WERI-Rb-1 (cell line): Measurements from ENCODE around the gene MORN4.

Source experiments
- DNase-seq: peaks from one replicate; pipeline ENCODE4 v3.0.0-alpha.2; 2020
- H3K27ac ChIP-seq: fragments of 250-450 bp; sonication (Bioruptor Pico); 2 replicates; pipeline ENCODE4 v1.5.1; 2020; ENCODE audit warnings: mild to moderate bottlenecking, moderate library complexity
- H3K27me3 ChIP-seq: fragments of 250-450 bp; sonication (Bioruptor Pico); 2 replicates; pipeline ENCODE4 v1.5.1; 2021; ENCODE audit warnings: mild to moderate bottlenecking, low read depth, moderate library complexity; ENCODE audit not compliant: insufficient read depth, severe bottlenecking
- H3K36me3 ChIP-seq: fragments of 250-450 bp; sonication (Bioruptor Pico); 2 replicates; pipeline ENCODE4 v1.5.1; 2020; ENCODE audit warnings: mild to moderate bottlenecking, moderate library complexity
- H3K4me3 ChIP-seq: 2 replicates; pipeline ENCODE4 v1.5.1; 2011; ENCODE audit warnings: low read depth, mild to moderate bottlenecking, control low read depth, low read length
- H3K9me3 ChIP-seq: fragments of 250-450 bp; sonication (Bioruptor Pico); 2 replicates; pipeline ENCODE4 v1.5.1; 2021; ENCODE audit warnings: mild to moderate bottlenecking, moderate library complexity; ENCODE audit not compliant: severe bottlenecking
- TF ChIP-seq, protein P1 (sequence below): IDR thresholded peaks from 2 replicates; pipeline ENCODE4 v1.5.1; 2011; ENCODE audit warnings: low read depth, mild to moderate bottlenecking, control low read depth, inconsistent platforms, low read length

MORN4 gene

DNA sequence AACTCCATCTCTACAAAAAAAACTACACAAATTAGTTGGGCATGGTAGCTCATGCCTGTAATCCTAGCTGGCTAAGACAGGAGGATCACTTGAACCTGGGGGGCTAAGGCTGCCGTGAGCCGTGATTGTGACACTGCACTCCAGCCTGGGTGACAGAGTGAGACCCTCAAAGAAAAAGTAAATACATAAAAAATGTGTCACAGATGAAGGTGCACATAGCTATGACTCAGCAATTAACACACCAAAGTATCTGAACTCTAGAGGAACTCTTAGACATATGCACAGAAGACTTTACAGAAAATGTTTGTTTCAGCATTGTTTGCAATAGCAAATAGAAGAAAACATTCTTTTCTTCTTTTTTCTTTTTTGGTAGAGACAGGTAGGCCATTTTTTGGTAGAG lies 35.5 kb downstream of the MORN4 start:
- TF ChIP-seq, protein P1, sequence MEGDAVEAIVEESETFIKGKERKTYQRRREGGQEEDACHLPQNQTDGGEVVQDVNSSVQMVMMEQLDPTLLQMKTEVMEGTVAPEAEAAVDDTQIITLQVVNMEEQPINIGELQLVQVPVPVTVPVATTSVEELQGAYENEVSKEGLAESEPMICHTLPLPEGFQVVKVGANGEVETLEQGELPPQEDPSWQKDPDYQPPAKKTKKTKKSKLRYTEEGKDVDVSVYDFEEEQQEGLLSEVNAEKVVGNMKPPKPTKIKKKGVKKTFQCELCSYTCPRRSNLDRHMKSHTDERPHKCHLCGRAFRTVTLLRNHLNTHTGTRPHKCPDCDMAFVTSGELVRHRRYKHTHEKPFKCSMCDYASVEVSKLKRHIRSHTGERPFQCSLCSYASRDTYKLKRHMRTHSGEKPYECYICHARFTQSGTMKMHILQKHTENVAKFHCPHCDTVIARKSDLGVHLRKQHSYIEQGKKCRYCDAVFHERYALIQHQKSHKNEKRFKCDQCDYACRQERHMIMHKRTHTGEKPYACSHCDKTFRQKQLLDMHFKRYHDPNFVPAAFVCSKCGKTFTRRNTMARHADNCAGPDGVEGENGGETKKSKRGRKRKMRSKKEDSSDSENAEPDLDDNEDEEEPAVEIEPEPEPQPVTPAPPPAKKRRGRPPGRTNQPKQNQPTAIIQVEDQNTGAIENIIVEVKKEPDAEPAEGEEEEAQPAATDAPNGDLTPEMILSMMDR: no peak
- Histone ChIP-seq H3K4me3 (no peak overlapping the region), H3K27me3 (no peaks in the 10 kb centered on the region), H3K9me3 (no peaks in the 10 kb centered on the region), H3K36me3 (no peaks in the 10 kb centered on the region), H3K27ac (no peak overlapping the region)
- no peak for DNase-seq

GRCh38 chr10:97596101-97597082 lies 36.9 kb downstream of the MORN4 start:
- H3K36me3 ChIP-seq: no peaks in the 10 kb centered on the region
- H3K9me3 ChIP-seq: no peaks in the 10 kb centered on the region
- no peaks in the 10 kb centered on the region for H3K27me3 ChIP-seq
- no peak for DNase-seq
- H3K27ac ChIP-seq: no peak overlapping the region
- TF ChIP-seq, protein P1: no peak
- H3K4me3 ChIP-seq: no peak overlapping the region

- no peak overlapping the region for H3K4me3 ChIP-seq
- no peak overlapping the region for H3K27ac ChIP-seq
- H3K9me3 ChIP-seq: no peaks in the 10 kb centered on the region
- TF ChIP-seq, protein P1: no peak
- no peaks in the 10 kb centered on the region for H3K27me3 ChIP-seq
- H3K36me3 ChIP-seq: no peaks in the 10 kb centered on the region
- DNase-seq: no peak
Observed at GRCh38 chr10:97593421-97593820, 39.9 kb downstream of the MORN4 start.

- DNase-seq: no peak
- no peaks in the 10 kb centered on the region for H3K9me3 ChIP-seq
- no peaks in the 10 kb centered on the region for H3K27me3 ChIP-seq
- H3K36me3 ChIP-seq: no peaks in the 10 kb centered on the region
- TF ChIP-seq, protein P1: no peak
- H3K27ac ChIP-seq: no peak overlapping the region
- no peak overlapping the region for H3K4me3 ChIP-seq
Observed at GRCh38 chr10:97590748-97591495, 42.4 kb downstream of the MORN4 start.

- TF ChIP-seq, protein P1: no peak
- no peaks in the 10 kb centered on the region for H3K36me3 ChIP-seq
- DNase-seq: no peak
- no peak overlapping the region for H3K27ac ChIP-seq
- no peaks in the 10 kb centered on the region for H3K27me3 ChIP-seq
- H3K4me3 ChIP-seq: no peak overlapping the region
- H3K9me3 ChIP-seq: no peaks in the 10 kb centered on the region
Observed at GRCh38 chr10:97590082-97590747, 43.1 kb downstream of the MORN4 start.
